Erythroblast (primary cell): ENCODE data around the gene RERE.

Experiments
- GATA1 ChIP-seq: IDR thresholded peaks from 2 replicates; pipeline ENCODE4 v1.6.1; 2011; ENCODE audit warnings: low read depth, mild to moderate bottlenecking, control low read depth, low read length, moderate library complexity
- POLR2A ChIP-seq: IDR thresholded peaks from 2 replicates; pipeline ENCODE4 v1.6.1; 2011; ENCODE audit warnings: mild to moderate bottlenecking, low read length

DNA sequence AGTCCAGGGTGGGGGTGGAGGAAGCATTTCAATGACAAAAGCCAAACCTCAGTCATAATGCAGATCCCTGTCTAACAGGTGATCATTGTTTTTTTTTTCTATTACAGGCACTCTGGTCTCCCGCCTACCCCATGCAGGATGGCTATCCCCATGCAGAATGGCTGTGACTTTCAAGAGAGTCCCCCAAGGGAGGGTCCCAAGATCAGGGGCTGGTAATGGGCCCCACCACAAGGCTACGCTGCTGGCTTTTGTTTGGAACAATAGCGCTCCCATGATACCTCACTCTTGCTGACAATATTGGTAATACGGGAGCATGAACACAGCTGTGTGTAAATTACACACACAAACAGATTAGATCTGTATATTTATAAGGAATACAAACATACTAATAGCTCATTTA is 380.1 kb downstream of the RERE start:
- no peak for TF ChIP-seq POLR2A
- TF ChIP-seq GATA1: no peak
